Stimulated activated CD8-positive, alpha-beta memory T cell treated with anti-CD3 and anti-CD28 coated beads, Interleukin-4, amount 100 ng/mL, for 1 hour (primary cell): Measurements from ENCODE around the gene PRDX6.
"Not testable (repeated sequence)": the region's sequence is repeated elsewhere in the genome, so short reads cannot be mapped to it uniquely, and the experiment has no call there.

Experiments used
- DNase-seq, 2 donors: peaks; one replicate each; pipeline ENCODE4 v3.0.0-alpha.2; 2020; ENCODE audit warnings: low read depth in 2 of 2, low spot score in 1 of 2

Gene PRDX6

GRCh38 chr1:173496757-173497320 lies 19.7 kb downstream of the PRDX6 start:
- DNase-seq, result no peak

GRCh38 chr1:173499729-173500128 lies 22.6 kb downstream of the PRDX6 start:
- no peak for DNase-seq

GRCh38 chr1:173502104-173502503 lies 25.0 kb downstream of the PRDX6 start:
- DNase-seq, result no peak

- no peak for DNase-seq
These were observed 26.3 kb downstream of the PRDX6 start for GRCh38 chr1:173503391-173503790.

GRCh38 chr1:173504268-173504667 lies 27.1 kb downstream of the PRDX6 start:
- DNase-seq, result no peak

GRCh38 chr1:173505391-173505790 lies 28.3 kb downstream of the PRDX6 start:
- DNase-seq, result no peak

- no peak for DNase-seq
These were observed 29.3 kb downstream of the PRDX6 start for GRCh38 chr1:173506437-173506836.

- DNase-seq, result no peak
These were observed 30.2 kb downstream of the PRDX6 start for GRCh38 chr1:173507205-173507846.

- no peak for DNase-seq
These were observed 30.7 kb downstream of the PRDX6 start for GRCh38 chr1:173507847-173508209.

- DNase-seq, result no peak
These were observed 31.4 kb downstream of the PRDX6 start for GRCh38 chr1:173508541-173508940.

GRCh38 chr1:173509797-173510196 lies 32.7 kb downstream of the PRDX6 start:
- no peak for DNase-seq

- DNase-seq, result not testable (repeated sequence)
These were observed 37.4 kb downstream of the PRDX6 start for GRCh38 chr1:173514503-173514902.

- DNase-seq, result no peak
These were observed 43.7 kb downstream of the PRDX6 start for GRCh38 chr1:173520799-173521198.

- DNase-seq, result no peak
These were observed 46.2 kb downstream of the PRDX6 start for GRCh38 chr1:173523329-173523728.

GRCh38 chr1:173525926-173526325 lies 48.8 kb downstream of the PRDX6 start:
- no peak for DNase-seq

GRCh38 chr1:173527151-173527826 lies 50.2 kb downstream of the PRDX6 start:
- no peak for DNase-seq

GRCh38 chr1:173529106-173529505 lies 52.0 kb downstream of the PRDX6 start:
- no peak for DNase-seq

- DNase-seq, result no peak
These were observed 53.9 kb downstream of the PRDX6 start for GRCh38 chr1:173530795-173531693.

GRCh38 chr1:173532237-173532636 lies 55.1 kb downstream of the PRDX6 start:
- DNase-seq, result no peak

- DNase-seq, result no peak
These were observed 59.1 kb downstream of the PRDX6 start for GRCh38 chr1:173536223-173536622.
